Calu3 (cell line): ENCODE results near the gene DOCK8. TPM values are rescaled to one million over a fixed set of nuclear protein-coding genes. Genes with fewer than 3 reads are reported as not detected.
"Not testable (repeated sequence)": the region's sequence is repeated elsewhere in the genome, so short reads cannot be mapped to it uniquely, and the experiment has no call there.

Experiments
- BruUV-seq: library from RNA; stranded (reverse); fragments of 400-500 nt; replicated peaks from 2 replicates; lab custom pipeline; 2021; lab: Mats Ljungman, UMichigan
- CTCF ChIA-PET: fragments of 300-600 bp; sonication (Branson Sonifier 250); formaldehyde crosslinking; loops from one replicate; lab custom pipeline; 2022; ENCODE audit warnings: antibody characterized with exemption; lab: Charles Lee
- DNase-seq: peaks from one replicate; pipeline ENCODE4 v3.0.0; 2022
- H3K27ac Mint-ChIP-seq: one replicate; pipeline ENCODE4 v1.8.0; 2022; ENCODE audit warnings: mixed read lengths; ENCODE audit not compliant: unreplicated experiment
- H3K27me3 Mint-ChIP-seq: one replicate; pipeline ENCODE4 v1.8.0; 2022; ENCODE audit warnings: mixed read lengths; ENCODE audit not compliant: unreplicated experiment
- H3K36me3 Mint-ChIP-seq: one replicate; pipeline ENCODE4 v1.8.0; 2022; ENCODE audit warnings: mild to moderate bottlenecking, moderate library complexity, mixed read lengths; ENCODE audit not compliant: insufficient read depth, unreplicated experiment
- H3K4me1 Mint-ChIP-seq: one replicate; pipeline ENCODE4 v1.8.0; 2022; ENCODE audit warnings: mild to moderate bottlenecking, low read depth, mixed read lengths; ENCODE audit not compliant: unreplicated experiment
- H3K4me3 Mint-ChIP-seq: one replicate; pipeline ENCODE4 v1.8.0; 2022; ENCODE audit warnings: mild to moderate bottlenecking, low read depth, moderate library complexity, mixed read lengths; ENCODE audit not compliant: unreplicated experiment
- H3K9me3 Mint-ChIP-seq: one replicate; pipeline ENCODE4 v1.8.0; 2022; ENCODE audit warnings: low read depth, mixed read lengths; ENCODE audit not compliant: unreplicated experiment
- intact Hi-C: fragments of 100-400 bp; cut with micrococcal nuclease; formaldehyde crosslinking; loops from one replicate; pipeline ENCODE4 v1.10.0; 2022; ENCODE audit not compliant: unreplicated experiment
- total RNA-seq: library from RNA; stranded (reverse); gene quantifications from 2 replicates; pipeline ENCODE4 v1.2.3, GENCODE V29; 2022
- TF ChIP-seq, protein P1 (sequence below): fragments of 200-600 bp; IDR thresholded peaks from one replicate; pipeline ENCODE4 v1.8.0; 2022; ENCODE audit warnings: antibody characterized with exemption; ENCODE audit not compliant: unreplicated experiment

The DOCK8 gene
- total RNA-seq, 1 experiment from 2014 or later = 0.50 TPM

DNA sequence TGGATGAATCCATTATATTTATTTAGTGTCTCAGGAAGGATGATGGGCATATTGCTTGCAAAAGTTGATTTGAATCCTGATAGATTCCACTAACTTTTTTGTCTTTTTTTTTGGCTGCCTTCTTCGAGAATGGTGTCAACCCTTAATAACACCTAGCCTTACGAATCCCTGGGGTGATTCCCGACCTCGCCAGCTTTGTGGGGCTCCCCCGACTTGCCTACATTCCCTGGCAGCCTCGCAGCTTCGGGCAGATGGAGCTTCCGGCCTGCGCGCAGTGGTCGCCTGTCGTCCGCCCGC lies 366 bp upstream of the DOCK8 start:
- Mint-ChIP-seq H3K36me3 (peaks cover 9% of the 10 kb centered on the region), H3K4me3 (peak overlapping the region; percentile 67), H3K27ac (no peak overlapping the region), H3K4me1 (no peaks in the 10 kb centered on the region), H3K27me3 (peaks cover 16% of the 10 kb centered on the region), H3K9me3 (no peaks in the 10 kb centered on the region)
- intact Hi-C loops = no loop called here
- CTCF ChIA-PET = interaction anchor here (1.0 kb wide), 1 partner anchor 133 kb away, joined by 3 read pairs; no protein-coding TSS in a partner anchor
- no peak for DNase-seq
- BruUV-seq = no TSS peak
- TF ChIP-seq, protein P1, sequence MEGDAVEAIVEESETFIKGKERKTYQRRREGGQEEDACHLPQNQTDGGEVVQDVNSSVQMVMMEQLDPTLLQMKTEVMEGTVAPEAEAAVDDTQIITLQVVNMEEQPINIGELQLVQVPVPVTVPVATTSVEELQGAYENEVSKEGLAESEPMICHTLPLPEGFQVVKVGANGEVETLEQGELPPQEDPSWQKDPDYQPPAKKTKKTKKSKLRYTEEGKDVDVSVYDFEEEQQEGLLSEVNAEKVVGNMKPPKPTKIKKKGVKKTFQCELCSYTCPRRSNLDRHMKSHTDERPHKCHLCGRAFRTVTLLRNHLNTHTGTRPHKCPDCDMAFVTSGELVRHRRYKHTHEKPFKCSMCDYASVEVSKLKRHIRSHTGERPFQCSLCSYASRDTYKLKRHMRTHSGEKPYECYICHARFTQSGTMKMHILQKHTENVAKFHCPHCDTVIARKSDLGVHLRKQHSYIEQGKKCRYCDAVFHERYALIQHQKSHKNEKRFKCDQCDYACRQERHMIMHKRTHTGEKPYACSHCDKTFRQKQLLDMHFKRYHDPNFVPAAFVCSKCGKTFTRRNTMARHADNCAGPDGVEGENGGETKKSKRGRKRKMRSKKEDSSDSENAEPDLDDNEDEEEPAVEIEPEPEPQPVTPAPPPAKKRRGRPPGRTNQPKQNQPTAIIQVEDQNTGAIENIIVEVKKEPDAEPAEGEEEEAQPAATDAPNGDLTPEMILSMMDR = no peak

DNA sequence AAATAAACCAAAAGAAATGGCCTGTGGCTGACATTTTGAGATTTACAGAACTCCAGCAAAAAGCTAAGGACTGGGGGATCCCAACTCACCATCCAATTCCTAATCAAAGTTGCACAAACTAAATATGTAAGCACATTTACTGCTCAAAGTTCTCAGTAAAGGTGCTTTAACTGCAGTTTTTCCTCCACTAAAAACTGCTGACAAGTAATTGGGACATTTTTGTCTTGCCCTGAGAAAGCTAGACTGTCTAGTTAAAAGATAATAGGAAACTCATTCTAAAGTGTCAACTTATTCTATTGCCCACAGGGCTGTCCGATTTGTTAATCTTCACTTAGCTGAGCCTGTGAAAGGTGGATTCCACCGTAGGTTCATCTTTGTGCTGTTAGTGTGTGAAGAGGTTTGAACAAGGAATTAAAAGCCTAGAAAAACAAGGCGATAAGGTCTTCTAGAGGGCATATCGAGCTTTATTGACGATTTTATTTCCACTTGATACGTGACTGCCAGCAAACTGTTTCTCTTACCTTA lies 1.0 kb downstream of the DOCK8 start:
- peaks cover 16% of the 10 kb centered on the region for H3K27me3 Mint-ChIP-seq
- no peak for DNase-seq
- peak overlapping the region; percentile 67 for H3K4me3 Mint-ChIP-seq
- no peaks in the 10 kb centered on the region for H3K4me1 Mint-ChIP-seq
- H3K36me3 Mint-ChIP-seq = peaks cover 9% of the 10 kb centered on the region
- no peaks in the 10 kb centered on the region for H3K9me3 Mint-ChIP-seq
- no peak overlapping the region for H3K27ac Mint-ChIP-seq
- CTCF ChIA-PET = no interaction called here
- no TSS peak for BruUV-seq
- TF ChIP-seq, protein P1 = no peak
- intact Hi-C loops = no loop called here

DNA sequence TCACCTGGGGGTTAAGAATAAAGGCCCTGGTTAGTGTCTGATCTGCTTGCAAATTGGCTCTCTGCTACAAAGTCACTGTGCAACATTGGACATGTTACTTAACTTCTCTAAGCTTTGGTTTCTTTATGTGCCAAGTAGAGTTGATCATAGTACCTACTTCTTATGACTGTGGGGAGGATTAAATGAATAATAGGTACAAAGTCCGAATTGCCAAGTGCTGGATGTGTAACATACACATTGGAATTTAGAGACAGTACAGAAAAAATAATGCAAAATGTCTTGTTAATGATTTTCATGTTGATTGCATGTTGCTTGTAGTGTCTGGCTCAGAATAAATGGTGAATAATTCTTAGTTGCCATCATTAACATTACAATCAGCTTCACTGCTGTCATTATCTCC lies 2.2 kb downstream of the DOCK8 start:
- CTCF ChIA-PET = no interaction called here
- Mint-ChIP-seq H3K4me1 (no peaks in the 10 kb centered on the region), H3K4me3 (no peak overlapping the region), H3K27ac (no peak overlapping the region), H3K27me3 (peaks cover 16% of the 10 kb centered on the region), H3K36me3 (peaks cover 9% of the 10 kb centered on the region), H3K9me3 (no peaks in the 10 kb centered on the region)
- TF ChIP-seq, protein P1 = no peak
- no peak for DNase-seq
- BruUV-seq = no TSS peak
- intact Hi-C loops = no loop called here

DNA sequence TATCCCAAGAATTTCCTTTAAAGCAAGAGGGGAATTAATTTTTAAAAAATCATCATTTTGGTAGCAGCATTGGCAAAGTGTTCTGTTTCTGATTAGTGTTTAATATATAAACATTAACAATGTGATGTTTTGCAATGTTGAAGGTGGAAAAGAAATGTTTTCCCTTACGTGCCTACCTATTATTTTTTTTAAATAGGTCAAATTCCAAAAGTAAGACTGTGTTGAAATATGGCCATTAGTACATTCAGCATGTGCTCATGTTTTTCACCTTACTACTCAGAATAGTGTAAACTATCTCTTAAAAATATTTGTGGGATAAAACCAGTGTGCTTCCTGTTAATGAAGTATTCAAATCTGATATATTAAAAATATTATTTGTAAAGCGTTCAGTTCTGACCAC lies 3.3 kb downstream of the DOCK8 start:
- CTCF ChIA-PET = no interaction called here
- intact Hi-C loops = no loop called here
- no peak overlapping the region for H3K27ac Mint-ChIP-seq

DNA sequence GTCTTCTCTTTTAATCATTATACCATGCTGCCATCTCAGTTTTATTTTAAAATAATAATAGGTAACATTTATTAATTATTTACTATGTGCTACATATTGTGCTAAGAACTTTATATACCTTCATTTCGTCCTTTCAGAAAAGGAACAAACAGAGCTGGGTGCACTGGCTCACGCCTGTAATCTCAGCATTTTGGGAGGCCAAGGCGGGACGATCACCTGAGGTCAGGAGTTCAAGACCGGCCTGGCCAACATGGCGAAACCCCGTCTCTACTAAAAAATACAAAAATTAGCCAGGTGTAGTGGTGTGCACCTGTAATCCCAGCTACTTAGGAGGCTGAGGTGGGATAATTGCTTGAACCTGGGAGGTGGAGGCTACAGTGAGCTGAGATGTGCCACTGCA lies 4.4 kb downstream of the DOCK8 start:
- DNase-seq, BruUV-seq, H3K9me3 Mint-ChIP-seq, H3K4me3 Mint-ChIP-seq, H3K27ac Mint-ChIP-seq, intact Hi-C loops, H3K36me3 Mint-ChIP-seq, H3K4me1 Mint-ChIP-seq: not testable (repeated sequence)
- peaks cover 16% of the 10 kb centered on the region for H3K27me3 Mint-ChIP-seq
- CTCF ChIA-PET = interaction anchor here (0.6 kb wide), 1 partner anchor 42 kb away, joined by 3 read pairs; no protein-coding TSS in a partner anchor

More for the DNA sequence above, 3.3 kb downstream of the DOCK8 start:
- no TSS peak for BruUV-seq
- Mint-ChIP-seq H3K4me1 (no peaks in the 10 kb centered on the region), H3K27me3 (peaks cover 16% of the 10 kb centered on the region), H3K9me3 (no peaks in the 10 kb centered on the region), H3K36me3 (peaks cover 9% of the 10 kb centered on the region), H3K4me3 (no peak overlapping the region)
- DNase-seq = no peak
- TF ChIP-seq, protein P1 = no peak
